Activated CD4-positive, CD25-positive, alpha-beta regulatory T cell treated with anti-CD3 and anti-CD28 coated beads, Interleukin-2, amount 50 U/mL, for 24 hours (primary cell): ENCODE data around the gene FANCD2.
"Not testable (repeated sequence)": the region's sequence is repeated elsewhere in the genome, so short reads cannot be mapped to it uniquely, and the experiment has no call there.

Source experiments
- ATAC-seq, 2 donors: fragments of 150-1000 bp; cut with Tn5 transposase; one replicate each; pipeline ENCODE4 v1.10.0; 2021; ENCODE audit warnings: mild to moderate bottlenecking in 1 of 2, moderate library complexity in 1 of 2

The FANCD2 gene

DNA sequence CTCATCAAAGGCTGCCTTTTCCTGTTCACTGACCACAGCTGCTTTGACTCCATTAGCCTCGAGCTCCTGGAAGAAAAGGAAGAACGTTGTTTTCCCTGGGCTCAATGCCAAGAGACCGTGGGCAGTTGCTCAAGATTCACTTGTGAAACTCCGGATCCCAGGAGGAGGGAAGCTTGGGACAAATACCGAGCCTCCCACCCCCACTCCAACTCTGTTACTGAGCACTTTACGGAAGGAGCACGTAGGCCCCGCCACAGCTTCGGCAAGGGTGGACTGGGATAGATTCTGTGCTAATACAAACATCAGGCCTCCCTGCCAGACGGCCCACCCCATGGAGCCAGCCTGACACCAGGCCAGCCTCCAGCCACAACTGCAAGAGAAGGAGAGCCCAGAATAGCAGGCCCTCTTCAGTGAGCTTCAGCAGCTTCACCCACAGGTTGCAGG lies 10.8 kb upstream of the FANCD2 start:
- ATAC-seq: no peak

DNA sequence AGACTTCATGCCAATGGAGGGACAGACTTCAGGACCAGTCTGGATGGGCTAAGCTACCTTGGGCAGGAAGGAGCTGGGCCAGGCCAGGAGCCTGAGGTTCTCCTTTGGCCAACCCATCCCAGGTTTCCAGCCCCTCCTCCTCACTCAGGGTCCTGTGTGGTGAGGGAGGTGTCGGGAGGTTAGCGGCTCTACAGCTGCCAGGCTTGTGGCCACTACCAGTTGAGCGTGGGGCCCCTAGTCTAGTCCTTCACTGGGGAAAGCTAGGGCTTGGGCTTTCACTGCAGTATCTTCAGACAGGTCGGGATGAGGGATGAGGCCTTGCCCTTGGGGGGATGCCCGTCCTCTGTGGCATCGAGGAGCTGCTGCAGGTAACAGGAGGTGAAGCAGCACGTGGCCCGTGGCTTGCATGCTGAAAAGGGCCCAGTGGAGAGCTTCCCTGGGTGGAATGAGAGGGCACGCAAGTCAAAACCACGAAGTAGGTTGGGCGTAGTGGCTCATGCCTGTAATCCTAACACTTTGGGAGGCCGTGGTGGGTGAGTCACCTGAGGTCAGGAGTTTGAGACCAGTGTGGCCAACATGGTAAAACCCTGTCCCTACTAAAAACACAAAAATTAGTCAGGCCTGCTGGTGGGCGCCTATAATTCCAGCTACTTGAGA lies 8.5 kb upstream of the FANCD2 start:
- ATAC-seq: peak; percentile 35 to 63

DNA sequence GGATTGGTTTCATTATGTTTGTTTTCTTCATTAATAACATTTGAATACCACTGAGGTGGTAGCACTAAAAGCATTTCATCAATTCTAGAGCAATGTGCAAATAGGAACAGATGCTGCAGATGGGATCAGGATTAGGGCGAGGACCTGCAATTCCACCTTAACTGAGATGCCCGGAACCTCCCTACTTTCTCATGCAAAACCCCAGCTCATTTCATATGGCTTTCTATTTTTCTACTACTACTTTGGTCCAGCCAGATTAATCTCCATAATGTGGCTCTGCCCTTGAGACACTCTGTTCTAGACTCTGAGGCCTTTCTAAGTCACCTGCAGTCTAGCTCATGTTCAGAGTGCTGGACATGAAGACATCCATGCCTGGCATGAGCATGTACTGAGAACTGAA lies 7.4 kb upstream of the FANCD2 start:
- ATAC-seq: not testable (repeated sequence)

DNA sequence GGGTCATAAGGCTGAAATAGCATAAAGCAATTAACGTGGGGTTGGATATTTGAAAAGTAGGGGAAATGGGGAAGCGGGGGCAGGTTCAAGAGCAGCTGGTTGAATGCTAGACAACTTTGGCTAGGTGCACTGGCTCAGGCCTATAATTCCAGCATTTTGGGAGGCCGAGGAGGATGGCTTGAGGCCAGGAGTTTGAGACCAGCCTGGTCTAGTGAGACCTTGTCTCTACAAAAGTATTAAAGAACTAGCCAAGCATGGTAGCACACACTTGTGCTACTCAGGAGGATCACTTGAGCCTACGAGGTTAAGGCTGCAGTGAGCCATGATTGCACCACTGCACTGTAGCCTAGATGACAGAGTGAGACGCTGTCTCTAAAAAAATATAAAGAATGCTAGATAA lies 6.9 kb upstream of the FANCD2 start:
- ATAC-seq: no peak

DNA sequence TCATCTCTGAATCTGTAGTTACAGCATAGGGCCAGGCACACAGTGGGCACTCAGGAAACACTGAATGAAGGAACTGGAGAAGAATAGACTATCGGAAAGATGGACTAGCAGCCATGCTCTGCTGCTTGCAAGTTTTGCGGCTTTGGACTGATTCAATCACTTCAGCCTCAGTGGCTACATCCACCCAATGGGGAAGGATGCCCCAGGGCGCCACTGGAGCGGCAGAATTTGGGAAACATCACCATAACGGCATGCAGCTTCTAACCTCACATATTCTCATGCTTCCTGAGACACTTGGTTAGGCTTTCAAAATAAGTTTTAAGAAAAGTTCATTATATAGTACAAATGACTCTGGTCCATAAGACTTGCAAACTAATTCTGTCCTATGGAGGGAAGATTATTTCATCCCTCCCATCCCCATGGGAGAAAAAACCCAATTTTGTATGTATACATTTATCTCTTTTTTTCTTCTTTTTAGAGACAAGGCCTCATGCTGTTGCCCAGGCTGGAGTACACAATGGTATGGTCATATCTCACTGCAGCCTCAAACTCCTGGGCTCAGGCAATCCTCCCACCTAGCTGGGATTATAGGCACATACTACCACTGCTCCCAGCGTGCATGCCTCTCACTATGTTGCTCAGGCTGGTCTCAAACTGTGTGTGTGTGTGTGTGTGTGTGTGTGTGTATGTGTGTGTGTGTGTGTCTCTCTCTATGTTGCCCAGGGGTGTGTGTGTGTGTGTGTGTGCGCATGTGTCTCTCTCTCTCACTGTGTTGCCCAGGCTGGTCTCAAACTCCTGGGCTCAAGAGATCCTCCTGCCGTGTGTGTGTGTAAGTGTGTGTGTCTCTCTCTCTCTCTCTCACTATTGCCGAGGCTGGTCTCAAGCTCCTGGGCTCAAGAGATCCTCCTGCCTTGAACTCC lies 4.1 kb upstream of the FANCD2 start:
- ATAC-seq: no peak

DNA sequence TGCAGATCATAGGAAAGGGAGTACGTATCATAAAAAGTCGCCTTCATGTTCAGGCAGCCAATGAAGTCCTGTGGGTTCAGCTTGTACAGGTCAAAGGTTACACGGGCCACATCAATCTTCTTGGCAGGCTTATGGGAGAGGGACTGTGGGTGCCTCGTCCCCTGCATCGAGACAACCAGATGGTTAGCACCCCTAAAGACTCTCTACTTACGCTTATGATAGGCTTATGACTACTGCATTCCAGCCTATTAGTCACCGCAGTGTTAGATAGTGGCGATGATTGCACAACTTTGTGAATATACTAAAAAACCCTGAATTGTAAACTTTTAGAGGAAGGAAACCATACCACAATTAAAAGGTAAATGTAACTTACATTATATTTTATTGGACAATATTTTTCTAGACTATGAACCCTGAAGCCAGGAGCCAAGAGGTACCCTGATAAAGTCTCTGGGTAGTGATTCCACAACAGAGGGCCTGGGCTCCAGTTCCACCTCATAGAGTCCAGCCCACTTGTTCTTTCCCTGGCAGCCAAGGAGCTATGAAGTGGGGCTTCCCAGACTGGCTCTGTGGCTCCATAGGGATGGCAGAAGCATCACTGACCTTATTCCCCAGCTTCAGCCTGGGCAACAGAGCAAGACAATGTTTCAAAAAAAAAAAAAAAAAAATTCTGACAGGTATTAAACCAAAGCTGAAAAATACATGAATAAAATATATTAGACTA lies 2.5 kb upstream of the FANCD2 start:
- no peak for ATAC-seq

DNA sequence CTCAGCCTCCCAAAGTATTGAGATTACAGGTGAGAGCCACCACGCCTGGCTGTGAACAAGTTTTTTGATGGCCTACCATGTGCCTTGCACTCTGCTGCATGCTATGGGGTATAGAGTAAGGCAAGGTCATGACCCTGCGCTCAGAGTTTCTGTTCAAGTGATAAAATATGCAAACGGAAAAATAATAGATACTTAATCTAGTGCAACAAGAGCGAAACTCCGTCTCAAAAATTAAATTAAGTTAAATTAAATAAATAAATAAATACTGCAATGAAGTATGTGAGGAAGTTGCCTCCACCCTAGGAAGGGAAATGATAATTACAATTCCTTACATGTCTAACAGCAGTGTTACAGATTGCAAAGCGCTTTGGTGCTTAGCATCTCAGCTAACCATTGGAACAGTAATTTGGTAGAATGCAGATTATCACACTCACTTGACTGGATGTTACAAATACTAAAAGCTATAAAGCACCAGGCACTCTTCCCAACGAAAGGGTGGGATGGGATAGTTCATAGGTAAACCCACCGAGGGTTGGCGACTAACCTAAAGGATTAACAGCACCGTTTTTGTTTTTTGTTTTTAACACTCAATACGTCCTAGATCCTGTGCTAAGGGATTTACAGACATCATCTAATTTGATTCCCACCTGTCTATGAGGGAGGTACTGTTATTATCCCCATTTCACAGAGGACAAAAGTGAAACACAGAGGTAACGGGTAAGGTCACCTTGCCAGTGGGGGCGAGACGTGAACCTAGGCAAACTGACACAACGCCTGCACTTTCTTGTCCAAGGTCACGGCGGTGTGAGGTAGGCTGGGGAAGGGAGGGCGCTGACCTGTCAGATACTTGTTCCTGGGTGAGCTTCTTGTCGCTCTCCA lies 793 bp upstream of the FANCD2 start:
- peak in 1 of 2 donors; percentile 10 for ATAC-seq

DNA sequence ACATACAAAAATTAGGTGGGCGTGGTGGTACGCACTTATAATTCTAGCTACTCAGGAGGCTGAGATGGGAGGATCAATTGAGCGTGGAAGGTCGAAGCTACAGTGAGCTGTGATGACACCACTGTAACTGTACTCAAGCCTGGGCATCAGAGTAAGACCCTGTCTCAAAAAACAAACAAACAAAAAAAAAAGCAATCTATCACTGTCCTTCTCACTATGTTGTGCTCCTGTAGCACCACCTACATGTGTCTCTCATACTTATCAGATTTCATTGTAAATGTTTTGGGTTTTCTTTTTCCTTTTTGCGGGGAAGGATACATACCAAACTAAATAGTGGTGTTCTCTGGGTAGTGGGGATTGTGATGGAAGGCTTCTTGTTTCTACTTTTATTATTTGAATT lies 14.8 kb downstream of the FANCD2 start:
- no peak for ATAC-seq

DNA sequence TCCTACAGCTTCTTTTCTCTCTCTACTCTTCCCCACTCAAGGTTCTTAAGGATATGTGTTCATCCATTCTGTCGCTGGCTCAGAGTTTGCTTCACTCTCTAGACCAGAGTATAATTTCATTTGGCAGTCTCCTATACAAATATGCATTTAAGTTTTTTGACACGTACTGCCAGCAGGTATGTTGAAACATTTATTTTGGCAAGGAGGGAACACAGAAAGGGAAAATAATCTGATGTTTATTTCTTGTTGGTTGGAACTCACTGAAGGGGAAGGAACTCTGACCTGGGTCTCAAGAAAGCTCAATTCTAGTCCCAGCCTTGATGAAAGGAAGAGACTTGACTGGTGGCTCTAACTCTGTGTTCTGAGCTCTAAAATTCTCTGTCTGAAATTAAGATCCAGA lies 21.6 kb downstream of the FANCD2 start:
- ATAC-seq: no peak

DNA sequence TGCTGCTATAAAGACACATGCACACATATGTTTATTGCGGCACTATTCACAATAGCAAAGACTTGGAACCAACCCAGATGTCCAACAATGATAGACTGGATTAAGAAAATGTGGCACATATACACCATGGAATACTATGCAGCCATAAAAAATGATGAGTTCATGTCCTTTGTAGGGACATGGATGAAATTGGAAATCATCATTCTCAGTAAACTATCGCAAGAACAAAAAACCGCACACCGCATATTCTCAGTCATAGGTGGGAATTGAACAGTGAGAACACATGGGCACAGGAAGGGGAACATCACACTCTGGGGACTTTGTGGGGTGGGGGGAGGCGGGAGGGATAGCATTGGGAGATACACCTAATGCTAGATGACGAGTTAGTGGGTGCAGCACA lies 26.8 kb downstream of the FANCD2 start:
- ATAC-seq: not testable (repeated sequence)

DNA sequence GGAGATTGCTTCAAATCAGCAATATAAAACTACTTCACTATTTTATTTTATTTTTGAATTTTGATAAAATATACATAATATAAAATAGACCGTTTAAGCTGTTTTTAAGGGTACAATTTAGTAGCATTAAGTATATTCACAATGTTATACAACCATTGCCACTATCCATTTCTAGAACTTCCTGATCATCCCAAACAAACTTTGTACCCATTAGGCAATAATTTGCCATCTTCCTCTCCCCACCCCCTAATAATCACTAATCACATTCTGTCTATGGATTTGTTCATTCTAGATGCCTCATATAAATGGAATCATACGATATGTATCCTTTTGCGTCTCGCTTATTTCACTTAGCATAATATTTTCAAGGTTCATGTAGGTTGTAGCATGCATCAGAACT lies 28.9 kb downstream of the FANCD2 start:
- no peak for ATAC-seq

DNA sequence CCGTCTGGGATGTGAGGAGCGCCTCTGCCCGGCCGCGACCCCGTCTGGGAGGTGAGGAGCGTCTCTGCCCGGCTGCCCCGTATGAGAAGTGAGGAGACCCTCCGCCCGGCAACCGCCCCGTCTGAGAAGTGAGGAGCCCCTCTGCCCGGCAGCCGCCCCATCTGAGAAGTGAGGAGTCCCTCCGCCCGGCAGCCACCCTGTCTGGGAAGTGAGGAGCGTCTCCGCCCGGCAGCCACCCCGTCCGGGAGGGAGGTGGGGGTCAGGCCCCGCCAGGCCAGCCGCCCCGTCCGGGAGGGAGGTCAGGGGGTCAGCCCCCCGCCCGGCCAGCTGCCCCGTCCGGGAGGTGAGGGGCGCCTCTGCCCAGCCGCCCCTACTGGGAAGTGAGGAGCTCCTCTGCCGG lies 43.8 kb downstream of the FANCD2 start:
- not testable (repeated sequence) for ATAC-seq

DNA sequence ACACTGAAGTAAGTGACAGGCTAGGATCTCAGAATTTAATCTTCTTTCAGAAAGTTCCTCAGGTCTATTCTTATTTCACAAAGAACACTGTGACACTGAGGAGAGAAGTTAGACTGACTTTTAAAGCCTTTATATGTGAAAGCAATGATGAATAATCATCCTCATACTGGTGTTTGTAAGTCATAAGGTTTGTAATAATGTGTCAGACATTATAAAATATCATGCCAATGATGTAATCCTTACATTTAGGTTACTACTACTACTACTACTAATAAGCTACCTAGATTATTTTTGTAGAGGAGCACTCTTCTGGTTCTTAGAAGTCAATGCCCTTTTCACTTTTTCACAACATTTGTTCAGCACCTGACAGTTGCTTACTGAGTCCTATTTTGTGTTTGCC lies 48.4 kb downstream of the FANCD2 start:
- no peak for ATAC-seq

DNA sequence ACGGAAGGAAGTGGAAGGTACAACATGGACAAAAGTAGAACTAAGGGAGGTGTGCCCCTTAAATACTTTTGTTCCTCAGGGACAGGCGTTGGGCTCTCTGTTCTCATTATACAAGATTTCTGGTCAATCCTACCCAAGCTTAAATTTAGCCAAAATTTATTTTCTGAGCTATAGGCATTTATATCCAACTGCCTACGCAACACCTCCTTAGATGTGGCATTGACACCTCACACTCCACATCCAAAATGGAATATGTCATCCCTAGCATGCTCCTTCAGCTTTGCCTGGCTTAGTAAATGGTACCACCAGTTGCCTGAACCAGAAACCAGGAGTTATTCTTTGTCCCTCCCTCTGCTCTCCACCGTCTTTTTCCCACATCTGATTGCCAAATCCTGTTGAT lies 55.6 kb downstream of the FANCD2 start:
- ATAC-seq: no peak

DNA sequence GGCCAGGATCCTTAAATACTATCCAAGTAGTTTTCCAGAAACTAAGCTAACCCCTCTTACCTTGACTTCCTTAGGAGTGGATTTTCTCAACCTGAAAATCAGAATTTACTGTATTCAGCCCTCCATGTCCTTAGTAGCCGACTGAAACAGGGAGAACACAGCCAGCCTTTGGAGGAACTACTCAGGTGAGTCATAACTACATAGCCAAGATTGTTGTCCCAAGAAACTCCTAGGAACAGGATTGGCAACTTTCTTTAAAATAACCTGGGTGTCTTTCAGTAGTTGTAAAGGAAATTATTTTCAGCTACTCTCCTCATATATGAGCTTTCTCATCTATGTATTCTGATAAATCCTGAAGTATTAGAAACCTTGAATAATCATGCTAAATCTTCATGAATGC lies 59.5 kb downstream of the FANCD2 start:
- no peak for ATAC-seq

DNA sequence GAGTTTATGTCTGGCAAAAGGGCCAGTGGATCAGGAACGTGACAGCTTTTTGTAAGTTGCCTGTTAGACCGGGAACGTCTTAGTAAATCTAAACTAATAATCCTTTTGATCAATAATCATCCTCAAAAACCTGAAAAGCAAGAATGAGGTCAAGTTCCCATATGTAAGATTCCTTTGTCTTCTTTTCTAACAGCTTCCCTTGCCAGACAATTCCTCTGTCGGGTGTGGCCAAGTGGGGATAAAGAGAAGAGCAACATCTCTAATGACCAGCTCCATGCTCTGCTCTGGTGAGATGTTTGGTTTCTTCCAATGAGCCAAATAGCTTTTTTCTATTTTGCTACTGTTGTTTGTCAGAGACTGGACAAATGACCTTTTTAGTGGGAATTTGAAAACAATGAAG lies 62.0 kb downstream of the FANCD2 start:
- no peak for ATAC-seq

DNA sequence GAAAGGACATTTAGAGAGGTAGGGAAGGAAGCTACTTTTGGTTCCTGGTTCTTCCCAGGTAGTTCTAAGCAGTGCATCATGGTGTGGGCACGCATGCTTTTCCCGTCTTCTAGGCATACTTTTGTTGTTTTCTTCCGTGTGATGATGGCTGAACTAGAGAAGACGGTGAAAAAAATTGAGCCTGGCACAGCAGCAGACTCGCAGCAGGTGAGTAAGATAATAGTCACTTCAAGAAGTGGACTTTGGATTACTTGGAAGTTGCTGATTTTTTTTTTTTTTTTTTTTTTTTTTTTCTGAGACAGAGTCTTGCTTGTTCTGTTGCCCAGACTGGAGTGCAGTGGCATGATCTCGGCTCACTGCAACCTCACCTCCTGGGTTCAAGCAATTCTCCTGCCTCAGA lies 63.9 kb downstream of the FANCD2 start:
- no peak for ATAC-seq

DNA sequence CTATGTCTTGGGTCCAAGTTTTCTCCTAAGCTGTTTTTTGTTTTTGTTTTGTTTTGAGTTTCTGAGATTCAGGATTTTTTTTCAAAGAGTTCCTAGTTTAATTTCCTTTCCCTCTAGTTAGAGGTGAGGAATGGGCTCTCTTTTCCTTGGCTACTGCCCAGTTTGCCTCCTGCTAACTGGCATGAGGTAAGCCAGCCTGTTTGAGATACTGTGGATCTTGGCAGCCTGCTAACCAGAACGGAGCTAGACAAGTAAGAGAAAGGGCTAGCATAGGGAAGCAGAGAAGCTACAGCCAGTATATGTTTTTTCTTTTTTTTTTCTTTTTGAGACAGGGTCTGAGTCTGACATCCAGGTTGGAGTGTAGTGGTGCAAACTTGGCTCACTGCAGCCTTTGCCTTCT lies 64.5 kb downstream of the FANCD2 start:
- ATAC-seq: not testable (repeated sequence)

DNA sequence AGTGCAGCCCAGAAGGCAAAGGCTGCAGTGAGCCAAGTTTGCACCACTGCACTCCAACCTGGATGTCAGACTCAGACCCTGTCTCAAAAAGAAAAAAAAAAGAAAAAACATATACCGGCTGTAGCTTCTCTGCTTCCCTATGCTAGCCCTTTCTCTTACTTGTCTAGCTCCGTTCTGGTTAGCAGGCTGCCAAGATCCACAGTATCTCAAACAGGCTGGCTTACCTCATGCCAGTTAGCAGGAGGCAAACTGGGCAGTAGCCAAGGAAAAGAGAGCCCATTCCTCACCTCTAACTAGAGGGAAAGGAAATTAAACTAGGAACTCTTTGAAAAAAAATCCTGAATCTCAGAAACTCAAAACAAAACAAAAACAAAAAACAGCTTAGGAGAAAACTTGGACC lies 65.2 kb downstream of the FANCD2 start:
- ATAC-seq: not testable (repeated sequence)

DNA sequence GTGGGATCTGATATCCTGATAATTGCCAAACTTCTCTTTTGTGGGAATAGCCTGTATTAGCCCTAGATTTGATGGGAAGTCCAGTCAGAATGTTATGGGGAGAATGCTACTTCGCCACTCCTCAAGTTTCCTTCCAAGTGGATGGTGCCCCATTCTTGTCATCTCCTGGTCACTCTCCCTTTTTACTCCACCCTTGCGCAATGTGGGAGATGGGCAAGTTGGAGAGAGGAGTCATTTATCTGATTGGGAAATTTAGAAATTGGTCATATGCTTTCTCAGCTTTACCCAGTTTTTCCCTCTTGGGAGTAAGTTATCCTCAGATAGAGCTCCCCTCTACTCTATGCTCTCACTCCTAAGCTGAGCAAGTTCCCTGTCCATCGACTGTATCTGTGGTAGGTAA lies 67.4 kb downstream of the FANCD2 start:
- no peak for ATAC-seq

DNA sequence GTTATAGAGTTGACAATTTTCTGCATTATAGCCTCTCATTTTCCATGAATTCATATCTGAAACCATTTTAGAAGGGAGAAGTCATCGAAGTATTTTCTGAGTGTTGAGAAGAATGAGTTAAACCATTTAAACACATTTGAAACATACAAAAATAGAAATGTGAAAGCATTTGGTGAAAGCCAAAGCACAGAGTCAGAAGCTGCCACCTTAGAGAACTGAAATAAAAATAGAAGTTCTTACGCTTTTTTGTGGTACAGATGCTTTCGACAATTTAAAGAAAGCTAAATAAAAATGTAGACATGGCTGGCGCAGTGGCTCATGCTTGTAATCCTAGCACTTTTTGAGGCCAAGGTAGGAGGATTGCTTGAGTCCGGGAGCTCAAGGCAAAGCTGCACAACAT lies 72.8 kb downstream of the FANCD2 start:
- no peak for ATAC-seq

DNA sequence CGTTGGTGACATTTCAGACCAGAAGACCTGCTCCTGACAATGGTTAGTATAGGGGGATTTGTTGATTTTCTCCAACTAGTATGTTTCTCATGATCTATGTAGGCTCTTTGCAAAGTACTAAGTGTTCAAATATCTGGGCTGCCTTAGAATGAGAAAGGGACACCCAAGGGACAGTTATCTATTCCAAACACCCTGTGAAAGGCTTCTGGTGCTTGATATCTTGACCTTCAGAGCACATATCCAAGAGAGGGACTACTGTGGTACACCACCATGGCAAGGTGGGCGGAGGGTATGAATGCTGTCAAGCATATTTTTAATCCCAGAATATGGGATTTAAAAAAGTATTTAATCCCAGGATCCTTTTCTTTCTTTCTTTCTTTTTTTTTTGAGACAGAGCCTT lies 80.7 kb downstream of the FANCD2 start:
- no peak for ATAC-seq

DNA sequence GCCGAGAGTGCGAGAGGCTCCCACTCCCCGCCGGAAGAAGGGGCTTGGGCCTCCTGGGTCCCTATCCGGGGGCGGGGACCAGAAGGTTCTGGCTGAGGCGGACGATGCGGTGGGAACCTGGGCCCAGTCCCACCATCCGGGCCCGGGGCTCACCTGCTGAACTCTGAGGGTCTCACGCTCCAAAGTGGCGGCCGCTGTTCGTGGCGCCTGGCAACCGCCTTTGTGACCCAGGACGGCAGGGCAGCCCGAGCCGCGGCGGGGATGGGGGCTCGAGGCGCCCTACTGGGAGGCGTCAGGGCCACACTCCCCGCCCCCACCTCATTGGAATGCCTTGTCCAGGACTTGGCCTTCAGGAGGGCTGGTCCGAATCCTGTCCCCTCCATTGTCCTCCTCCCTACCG lies 81.9 kb downstream of the FANCD2 start, which contains the start of gene FANCD2OS:
Gene FANCD2OS, minus strand, starts transcription at position 165 of the 400 bp plus-strand sequence. CDS start 3,481 bp downstream, outside the sequence.
- no peak for ATAC-seq
